Endothelial cell of umbilical vein (primary cell): ENCODE measurements around the gene ARID3B. TPM values are rescaled to one million over a fixed set of nuclear protein-coding genes. Genes with fewer than 3 reads are reported as not detected.

Source experiments
- BruUV-seq: library from RNA; stranded (reverse); fragments of 400-500 nt; replicated peaks from 2 replicates; lab custom pipeline; 2021; lab: Mats Ljungman, UMichigan
- CTCF ChIA-PET: fragments of 300-600, 350-600 bp; sonication (Branson Sonifier 250); formaldehyde crosslinking; loops from one replicate; lab custom pipeline; 2021; ENCODE audit warnings: antibody characterized with exemption, inconsistent platforms; lab: Charles Lee
- POLR2A ChIA-PET: fragments of 300-600, 350-600 bp; sonication (Branson Sonifier 250); formaldehyde crosslinking; loops from one replicate; lab custom pipeline; 2021; ENCODE audit warnings: antibody characterized with exemption, inconsistent platforms; lab: Charles Lee
- DNase-seq: peaks from one replicate; pipeline ENCODE4 v3.0.0-alpha.2; 2011; ENCODE audit warnings: low read depth, low spot score
- FAIRE-seq: peaks from 2 replicates; lab custom pipeline; 2011; peaks lifted over from hg19 to GRCh38; lab: Jason Lieb, UNC
- H2AFZ ChIP-seq: 2 replicates; pipeline ENCODE4 v1.6.0; 2012; ENCODE audit warnings: low read depth, low read length, control low read depth, inconsistent platforms
- H3K27ac ChIP-seq: 2 replicates; pipeline ENCODE4 v1.5.1; 2011; ENCODE audit warnings: low read depth, mild to moderate bottlenecking, control low read depth, low read length, moderate library complexity; ENCODE audit not compliant: insufficient read depth
- H3K27me3 ChIP-seq, 2 experiments: 2 replicates each; pipeline versions ENCODE4 v1.6.0 to v1.6.1; 2011; ENCODE audit warnings: low read length in 2 of 2, mixed read lengths in 1 of 2; ENCODE audit not compliant: control insufficient read depth in 2 of 2, insufficient read depth in 2 of 2
- H3K36me3 ChIP-seq, 2 experiments: 2 replicates in 1 of 2; 3 replicates in 1 of 2; pipeline ENCODE4 v1.5.1; 2011; ENCODE audit warnings: low read length in 2 of 2, mild to moderate bottlenecking in 1 of 2, moderate library complexity in 1 of 2; ENCODE audit not compliant: control insufficient read depth in 2 of 2, insufficient read depth in 2 of 2; ENCODE audit errors: extremely low read depth in 1 of 2
- H3K4me1 ChIP-seq: 3 replicates; pipeline ENCODE4 v1.5.1; 2011; ENCODE audit warnings: mild to moderate bottlenecking, low read length; ENCODE audit not compliant: control insufficient read depth, insufficient read depth; ENCODE audit errors: extremely low read depth
- H3K4me2 ChIP-seq: 2 replicates; pipeline ENCODE4 v1.6.1; 2011; ENCODE audit warnings: low read length, control low read depth, mixed read lengths; ENCODE audit not compliant: insufficient read depth
- H3K4me3 ChIP-seq, 3 experiments: fragments of 200-600 bp in 1 of 3; sonication (generic), shearing (Covaris generic) in 1 of 3; replicated peaks in 1 of 3; 2 replicates each; pipeline ENCODE4 v1.5.1; 2011 to 2016; ENCODE audit warnings: control low read depth in 3 of 3, low read length in 3 of 3, mild to moderate bottlenecking in 2 of 3, inconsistent platforms in 1 of 3, low read depth in 1 of 3, moderate library complexity in 1 of 3; ENCODE audit not compliant: insufficient read depth in 1 of 3
- H3K79me2 ChIP-seq: 2 replicates; pipeline ENCODE4 v1.6.0; 2012; ENCODE audit warnings: low read length, inconsistent platforms; ENCODE audit not compliant: control insufficient read depth, insufficient read depth
- H3K9ac ChIP-seq: replicated peaks from 2 replicates; pipeline ENCODE3; 2011; ENCODE audit warnings: low read length, control low read depth; ENCODE audit not compliant: insufficient read depth; ENCODE audit errors: extremely low read depth
- H3K9me1 ChIP-seq: replicated peaks from 3 replicates; pipeline ENCODE4 v1.6.0; 2011; ENCODE audit warnings: mild to moderate bottlenecking, low read length; ENCODE audit not compliant: control insufficient read depth, insufficient read depth; ENCODE audit errors: extremely low read depth
- H3K9me3 ChIP-seq: replicated peaks from 2 replicates; pipeline ENCODE4 v1.5.1; 2012; ENCODE audit warnings: low read length, inconsistent platforms; ENCODE audit not compliant: control insufficient read depth, insufficient read depth
- H4K20me1 ChIP-seq: replicated peaks from 2 replicates; pipeline ENCODE3; 2011; ENCODE audit warnings: mild to moderate bottlenecking, low read length; ENCODE audit not compliant: control insufficient read depth, insufficient read depth; ENCODE audit errors: extremely low read depth
- EZH2 ChIP-seq: IDR thresholded peaks from 2 replicates; pipeline ENCODE4 v1.6.1; 2012; ENCODE audit warnings: borderline replicate concordance, low read depth, mild to moderate bottlenecking, moderate library complexity, low read length, inconsistent platforms; ENCODE audit not compliant: severe bottlenecking
- FOS ChIP-seq: IDR thresholded peaks from 2 replicates; pipeline ENCODE4 v1.6.1; 2011; ENCODE audit warnings: mild to moderate bottlenecking, low read length, moderate library complexity, borderline replicate concordance; ENCODE audit not compliant: insufficient read depth
- GATA2 ChIP-seq: IDR thresholded peaks from 2 replicates; pipeline ENCODE4 v1.7.0; 2011; ENCODE audit warnings: low read depth, mild to moderate bottlenecking, moderate library complexity, mixed read lengths, low read length; ENCODE audit not compliant: insufficient read length, insufficient read depth
- JUN ChIP-seq: IDR thresholded peaks from 2 replicates; pipeline ENCODE4 v1.6.1; 2011; ENCODE audit warnings: borderline replicate concordance, low read depth; ENCODE audit not compliant: insufficient read length, insufficient read depth
- MYC ChIP-seq: IDR thresholded peaks from one replicate; pipeline ENCODE4 v1.6.1; 2011; ENCODE audit warnings: mild to moderate bottlenecking, low read depth, low read length
- POLR2A ChIP-seq: IDR thresholded peaks from 2 replicates; pipeline ENCODE4 v1.6.1; 2012; ENCODE audit warnings: low read depth, mild to moderate bottlenecking, control low read depth, low read length
- POLR2AphosphoS5 ChIP-seq: IDR thresholded peaks from 2 replicates; pipeline ENCODE4 v1.6.1; 2012; ENCODE audit warnings: low read depth, mild to moderate bottlenecking, control low read depth, low read length, moderate library complexity; ENCODE audit not compliant: insufficient read depth
- dilution Hi-C: fragments of 300-500 bp; cut with MboI; formaldehyde crosslinking; loops from one replicate; pipeline ENCODE4 v1.15.0; 2019; ENCODE audit warnings: low sequenced_read_pairs; ENCODE audit not compliant: extremely low pct_ligation_motif_present
- intact Hi-C: fragments of 100-400 bp; cut with micrococcal nuclease; formaldehyde crosslinking; loops from one replicate; pipeline ENCODE4 v1.10.0; 2022
- polyA plus RNA-seq, 4 experiments: library from polyadenylated mRNA; depleted of rRNA in 3 of 4; stranded (reverse) in 3 of 4; unstranded in 1 of 4; fragments of >200 nt; gene quantifications; 2 replicates each; pipeline versions ENCODE4 v1.2.1 to v1.2.3, GENCODE V29; 2011 to 2012; ENCODE audit warnings: missing spikeins in 1 of 4
- total RNA-seq: library from RNA; stranded (reverse); gene quantifications from 2 replicates; pipeline ENCODE4 v1.2.3, GENCODE V29; 2021
- TF ChIP-seq, protein P1 (sequence below): IDR thresholded peaks from 2 replicates; pipeline ENCODE4 v1.6.1; 2011; ENCODE audit not compliant: insufficient read depth, insufficient read length
- TF ChIP-seq, protein P2 (sequence below), 2 donors: IDR thresholded peaks; 1 replicate in 1 of 2; 2 replicates in 1 of 2; pipeline ENCODE4 v1.5.1; 2011; ENCODE audit warnings: low read length in 2 of 2, mild to moderate bottlenecking in 2 of 2, moderate library complexity in 2 of 2, control low read depth in 1 of 2, inconsistent platforms in 1 of 2, low read depth in 1 of 2; ENCODE audit not compliant: insufficient read depth in 1 of 2; ENCODE audit errors: extremely low read depth in 1 of 2

ARID3B gene
- total and polyA plus RNA-seq, 2 donors (not counting 3 experiments of a cell fraction or from before 2014, with no cell fraction given) = 6.2 to 10.0 TPM

DNA sequence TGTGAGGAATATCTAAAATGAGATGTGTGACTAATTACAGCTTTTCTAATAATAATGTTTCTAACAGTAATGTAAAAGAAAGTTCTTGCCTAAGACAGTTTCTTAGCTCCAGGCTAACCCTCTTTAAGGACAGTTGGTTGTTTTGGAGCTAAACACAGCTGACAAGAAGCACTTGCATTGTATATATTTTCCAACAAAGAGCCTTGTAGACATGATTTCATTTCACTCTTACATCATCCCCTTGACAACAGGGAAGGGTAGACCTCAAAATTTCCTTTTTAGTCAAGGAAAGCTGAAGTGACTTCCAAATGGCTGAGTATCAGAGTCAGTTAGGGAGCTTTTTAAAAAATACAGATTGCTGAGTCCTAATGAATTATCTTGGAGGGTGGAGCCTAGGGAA, 4.1 kb downstream of the ARID3B start:
- H4K20me1 ChIP-seq = peaks cover 2% of the 10 kb centered on the region
- DNase-seq (no peak), FAIRE-seq (no peak)
- H3K9ac ChIP-seq = no peak overlapping the region
- no peak overlapping the region for H3K27ac ChIP-seq
- no peaks in the 10 kb centered on the region for H3K9me3 ChIP-seq
- intact Hi-C loops (loop anchor here (10.0 kb wide), 1 partner anchor 220 kb away; no protein-coding TSS in a partner anchor), dilution Hi-C loops (no loop called here)
- no peak overlapping the region for H3K4me2 ChIP-seq
- TF ChIP-seq JUN (no peak), MYC (no peak), GATA2 (no peak), EZH2 (no peak), POLR2A (no peak), FOS (no peak), POLR2AphosphoS5 (no peak)
- TF ChIP-seq, protein P1, sequence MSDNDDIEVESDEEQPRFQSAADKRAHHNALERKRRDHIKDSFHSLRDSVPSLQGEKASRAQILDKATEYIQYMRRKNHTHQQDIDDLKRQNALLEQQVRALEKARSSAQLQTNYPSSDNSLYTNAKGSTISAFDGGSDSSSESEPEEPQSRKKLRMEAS = no peak
- TF ChIP-seq, protein P2, sequence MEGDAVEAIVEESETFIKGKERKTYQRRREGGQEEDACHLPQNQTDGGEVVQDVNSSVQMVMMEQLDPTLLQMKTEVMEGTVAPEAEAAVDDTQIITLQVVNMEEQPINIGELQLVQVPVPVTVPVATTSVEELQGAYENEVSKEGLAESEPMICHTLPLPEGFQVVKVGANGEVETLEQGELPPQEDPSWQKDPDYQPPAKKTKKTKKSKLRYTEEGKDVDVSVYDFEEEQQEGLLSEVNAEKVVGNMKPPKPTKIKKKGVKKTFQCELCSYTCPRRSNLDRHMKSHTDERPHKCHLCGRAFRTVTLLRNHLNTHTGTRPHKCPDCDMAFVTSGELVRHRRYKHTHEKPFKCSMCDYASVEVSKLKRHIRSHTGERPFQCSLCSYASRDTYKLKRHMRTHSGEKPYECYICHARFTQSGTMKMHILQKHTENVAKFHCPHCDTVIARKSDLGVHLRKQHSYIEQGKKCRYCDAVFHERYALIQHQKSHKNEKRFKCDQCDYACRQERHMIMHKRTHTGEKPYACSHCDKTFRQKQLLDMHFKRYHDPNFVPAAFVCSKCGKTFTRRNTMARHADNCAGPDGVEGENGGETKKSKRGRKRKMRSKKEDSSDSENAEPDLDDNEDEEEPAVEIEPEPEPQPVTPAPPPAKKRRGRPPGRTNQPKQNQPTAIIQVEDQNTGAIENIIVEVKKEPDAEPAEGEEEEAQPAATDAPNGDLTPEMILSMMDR (IDR thresholded peaks at IDR 0.05; ENCODE audit: extremely low read depth in 1 of 2, insufficient read depth in 1 of 2, low read depth in 1 of 2, low read length in 2 of 2) = no peak
- no peak overlapping the region for H2AFZ ChIP-seq
- peaks cover 17% of the 10 kb centered on the region for H3K79me2 ChIP-seq
- no TSS peak for BruUV-seq
- H3K9me1 ChIP-seq = no peaks in the 10 kb centered on the region
- H3K4me1 ChIP-seq = peaks cover 23% of the 10 kb centered on the region
- no peak overlapping the region for H3K4me3 ChIP-seq
- H3K36me3 ChIP-seq = peaks cover 1 to 4% of the 10 kb centered on the region in 2 experiments
- POLR2A ChIA-PET = interaction anchor here (1.8 kb wide), 1 partner anchor 53 kb away, joined by 7 read pairs; no protein-coding TSS in a partner anchor
- H3K27me3 ChIP-seq = no peaks in the 10 kb centered on the region
- CTCF ChIA-PET = interaction anchor here (1.0 to 2.0 kb wide), 9 partner anchors 8 to 163 kb away, joined by 3 to 8 read pairs (median 5); no protein-coding TSS in a partner anchor
